Calu3 (cell line): Measurements from ENCODE around the gene CSTPP1. TPM values are rescaled to one million over a fixed set of nuclear protein-coding genes. Genes with fewer than 3 reads are reported as not detected.

Experiments used
- BruUV-seq: library from RNA; stranded (reverse); fragments of 400-500 nt; replicated peaks from 2 replicates; lab custom pipeline; 2021; lab: Mats Ljungman, UMichigan
- CTCF ChIA-PET: fragments of 300-600 bp; sonication (Branson Sonifier 250); formaldehyde crosslinking; loops from one replicate; lab custom pipeline; 2022; ENCODE audit warnings: antibody characterized with exemption; lab: Charles Lee
- DNase-seq: peaks from one replicate; pipeline ENCODE4 v3.0.0; 2022
- H3K27ac Mint-ChIP-seq: one replicate; pipeline ENCODE4 v1.8.0; 2022; ENCODE audit warnings: mixed read lengths; ENCODE audit not compliant: unreplicated experiment
- H3K27me3 Mint-ChIP-seq: one replicate; pipeline ENCODE4 v1.8.0; 2022; ENCODE audit warnings: mixed read lengths; ENCODE audit not compliant: unreplicated experiment
- H3K36me3 Mint-ChIP-seq: one replicate; pipeline ENCODE4 v1.8.0; 2022; ENCODE audit warnings: mild to moderate bottlenecking, moderate library complexity, mixed read lengths; ENCODE audit not compliant: insufficient read depth, unreplicated experiment
- H3K4me1 Mint-ChIP-seq: one replicate; pipeline ENCODE4 v1.8.0; 2022; ENCODE audit warnings: mild to moderate bottlenecking, low read depth, mixed read lengths; ENCODE audit not compliant: unreplicated experiment
- H3K4me3 Mint-ChIP-seq: one replicate; pipeline ENCODE4 v1.8.0; 2022; ENCODE audit warnings: mild to moderate bottlenecking, low read depth, moderate library complexity, mixed read lengths; ENCODE audit not compliant: unreplicated experiment
- H3K9me3 Mint-ChIP-seq: one replicate; pipeline ENCODE4 v1.8.0; 2022; ENCODE audit warnings: low read depth, mixed read lengths; ENCODE audit not compliant: unreplicated experiment
- CTCF ChIP-seq: fragments of 200-600 bp; IDR thresholded peaks from one replicate; pipeline ENCODE4 v1.8.0; 2022; ENCODE audit warnings: antibody characterized with exemption; ENCODE audit not compliant: unreplicated experiment
- intact Hi-C: fragments of 100-400 bp; cut with micrococcal nuclease; formaldehyde crosslinking; loops from one replicate; pipeline ENCODE4 v1.10.0; 2022; ENCODE audit not compliant: unreplicated experiment
- total RNA-seq: library from RNA; stranded (reverse); gene quantifications from 2 replicates; pipeline ENCODE4 v1.2.3, GENCODE V29; 2022

The CSTPP1 gene
- total RNA-seq, 1 experiment from 2014 or later = 23.2 TPM

DNA sequence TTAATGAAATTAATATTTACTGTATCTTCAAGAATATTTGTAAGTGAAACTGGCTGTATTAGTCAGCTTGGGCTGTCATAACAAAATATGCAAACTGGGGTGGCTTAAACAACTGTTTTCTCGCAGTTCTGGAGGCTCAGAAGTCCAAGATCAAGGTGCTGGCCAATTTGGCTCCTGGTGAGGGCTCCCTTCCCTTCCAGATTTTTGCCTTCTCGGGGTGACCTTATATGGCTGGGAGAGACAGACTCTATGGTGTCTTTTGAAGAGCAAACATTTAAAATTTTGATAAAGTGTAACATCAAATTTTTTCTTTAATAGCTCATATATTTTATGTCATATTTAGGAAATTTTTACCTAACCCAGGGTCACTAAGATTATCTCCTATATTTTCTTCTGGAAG lies 30.2 kb downstream of the CSTPP1 start:
- no peak for DNase-seq

DNA sequence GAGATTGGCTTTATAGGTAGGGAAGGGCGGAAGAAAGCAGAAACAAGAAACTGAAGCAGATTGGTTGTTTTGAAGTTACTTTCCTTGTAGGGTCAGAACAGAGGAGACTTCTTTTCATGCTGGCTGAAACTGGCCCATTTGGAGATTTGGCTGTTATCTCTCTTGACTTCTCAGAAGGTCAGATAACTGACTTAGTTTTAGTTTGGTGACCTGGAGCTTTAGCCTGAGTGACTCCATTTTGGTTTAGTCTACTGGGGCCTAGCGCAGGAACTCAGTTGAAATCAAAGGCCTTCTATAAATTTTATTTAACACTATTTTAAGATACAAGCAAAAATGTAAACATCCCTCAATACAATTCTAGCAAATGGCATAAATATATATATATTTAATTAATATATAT lies 31.4 kb downstream of the CSTPP1 start:
- intact Hi-C loops = no loop called here
- H3K4me1 Mint-ChIP-seq = peaks cover 7% of the 10 kb centered on the region
- TF ChIP-seq CTCF = no peak
- H3K27ac Mint-ChIP-seq = no peak overlapping the region
- no peaks in the 10 kb centered on the region for H3K27me3 Mint-ChIP-seq
- no TSS peak for BruUV-seq
- H3K36me3 Mint-ChIP-seq = no peaks in the 10 kb centered on the region
- H3K4me3 Mint-ChIP-seq = no peak overlapping the region
- no peaks in the 10 kb centered on the region for H3K9me3 Mint-ChIP-seq
- CTCF ChIA-PET = no interaction called here
- no peak for DNase-seq

More for the DNA sequence above, 30.2 kb downstream of the CSTPP1 start:
- Mint-ChIP-seq H3K36me3 (no peaks in the 10 kb centered on the region), H3K9me3 (no peaks in the 10 kb centered on the region), H3K4me3 (no peak overlapping the region), H3K27ac (no peak overlapping the region), H3K27me3 (no peaks in the 10 kb centered on the region), H3K4me1 (peaks cover 7% of the 10 kb centered on the region)
- TF ChIP-seq CTCF = no peak
- intact Hi-C loops = no loop called here
- no TSS peak for BruUV-seq
- CTCF ChIA-PET = no interaction called here

GRCh38 chr11:46969379-46969778 lies 32.8 kb downstream of the CSTPP1 start:
- intact Hi-C loops = no loop called here
- Mint-ChIP-seq H3K9me3 (no peaks in the 10 kb centered on the region), H3K4me1 (peaks cover 6% of the 10 kb centered on the region), H3K36me3 (no peaks in the 10 kb centered on the region), H3K27me3 (no peaks in the 10 kb centered on the region), H3K27ac (no peak overlapping the region), H3K4me3 (no peak overlapping the region)
- DNase-seq = no peak
- CTCF ChIA-PET = no interaction called here
- no peak for TF ChIP-seq CTCF
- BruUV-seq = no TSS peak

DNA sequence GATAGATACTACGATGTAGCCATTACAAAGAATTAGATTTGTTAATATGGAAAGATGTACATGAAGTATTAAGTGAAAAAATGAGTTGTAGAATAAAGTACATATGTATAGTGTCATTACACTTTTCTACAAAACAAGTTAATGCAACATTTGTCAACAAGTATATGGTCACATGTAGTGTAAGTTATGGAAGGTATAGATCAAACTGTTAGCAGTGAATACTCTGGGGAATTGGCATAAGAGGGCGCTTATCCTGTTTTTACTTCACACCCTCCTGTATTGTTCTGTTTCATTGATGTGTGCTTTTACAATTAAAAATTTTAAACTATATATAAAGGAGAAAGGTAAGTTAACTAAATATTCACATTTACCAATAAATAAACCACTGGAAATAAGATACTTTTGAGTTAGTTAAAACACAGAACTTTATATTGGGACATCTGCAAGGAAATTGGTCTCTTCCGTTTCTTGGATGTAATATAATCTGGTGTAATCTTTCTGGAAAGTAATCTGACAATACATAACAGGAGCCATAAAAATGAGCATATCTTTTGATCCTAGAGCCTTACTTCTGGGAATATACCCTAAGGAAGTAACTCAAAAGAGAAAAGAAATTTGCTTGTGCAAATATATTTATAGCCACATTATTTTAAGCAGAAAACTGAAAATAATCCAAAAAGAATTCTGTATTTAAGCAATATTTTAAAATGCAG lies 34.5 kb downstream of the CSTPP1 start:
- Mint-ChIP-seq H3K27ac (no peak overlapping the region), H3K9me3 (no peaks in the 10 kb centered on the region), H3K4me3 (no peak overlapping the region), H3K27me3 (no peaks in the 10 kb centered on the region), H3K4me1 (no peaks in the 10 kb centered on the region), H3K36me3 (no peaks in the 10 kb centered on the region)
- intact Hi-C loops = no loop called here
- no TSS peak for BruUV-seq
- no peak for DNase-seq
- TF ChIP-seq CTCF = no peak
- CTCF ChIA-PET = no interaction called here
